Measurements from ENCODE around the gene NAT16.
"Not testable (repeated sequence)": the region's sequence is repeated elsewhere in the genome, so short reads cannot be mapped to it uniquely, and the experiment has no call there.

Gene NAT16

GRCh38 chr7:101125989-101126650 lies 54.0 kb downstream of the NAT16 start:
- peak in 1 of 5 donors; percentile 25 for DNase-seq

- DNase-seq: no peak
These were observed 55.6 kb downstream of the NAT16 start for GRCh38 chr7:101124376-101125056.

GRCh38 chr7:101123703-101124068 lies 56.4 kb downstream of the NAT16 start:
- DNase-seq: no peak

- no peak for DNase-seq
These were observed 57.0 kb downstream of the NAT16 start for GRCh38 chr7:101122933-101123702.

GRCh38 chr7:101121991-101122932 lies 57.8 kb downstream of the NAT16 start:
- DNase-seq: no peak

GRCh38 chr7:101121631-101121990 lies 58.5 kb downstream of the NAT16 start:
- DNase-seq: not testable (repeated sequence)
